NCI-H510A treated with DMSO at 0.1 percent for 48 hours (cell line): ENCODE measurements around the gene RNF135.
"Not testable (repeated sequence)": the region's sequence is repeated elsewhere in the genome, so short reads cannot be mapped to it uniquely, and the experiment has no call there.

ENCODE experiments used
- DNase-seq: peaks from one replicate; lab custom pipeline; 2025; lab: John Stamatoyannopoulos, UW

RNF135 gene, protein sequence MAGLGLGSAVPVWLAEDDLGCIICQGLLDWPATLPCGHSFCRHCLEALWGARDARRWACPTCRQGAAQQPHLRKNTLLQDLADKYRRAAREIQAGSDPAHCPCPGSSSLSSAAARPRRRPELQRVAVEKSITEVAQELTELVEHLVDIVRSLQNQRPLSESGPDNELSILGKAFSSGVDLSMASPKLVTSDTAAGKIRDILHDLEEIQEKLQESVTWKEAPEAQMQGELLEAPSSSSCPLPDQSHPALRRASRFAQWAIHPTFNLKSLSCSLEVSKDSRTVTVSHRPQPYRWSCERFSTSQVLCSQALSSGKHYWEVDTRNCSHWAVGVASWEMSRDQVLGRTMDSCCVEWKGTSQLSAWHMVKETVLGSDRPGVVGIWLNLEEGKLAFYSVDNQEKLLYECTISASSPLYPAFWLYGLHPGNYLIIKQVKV

DNA sequence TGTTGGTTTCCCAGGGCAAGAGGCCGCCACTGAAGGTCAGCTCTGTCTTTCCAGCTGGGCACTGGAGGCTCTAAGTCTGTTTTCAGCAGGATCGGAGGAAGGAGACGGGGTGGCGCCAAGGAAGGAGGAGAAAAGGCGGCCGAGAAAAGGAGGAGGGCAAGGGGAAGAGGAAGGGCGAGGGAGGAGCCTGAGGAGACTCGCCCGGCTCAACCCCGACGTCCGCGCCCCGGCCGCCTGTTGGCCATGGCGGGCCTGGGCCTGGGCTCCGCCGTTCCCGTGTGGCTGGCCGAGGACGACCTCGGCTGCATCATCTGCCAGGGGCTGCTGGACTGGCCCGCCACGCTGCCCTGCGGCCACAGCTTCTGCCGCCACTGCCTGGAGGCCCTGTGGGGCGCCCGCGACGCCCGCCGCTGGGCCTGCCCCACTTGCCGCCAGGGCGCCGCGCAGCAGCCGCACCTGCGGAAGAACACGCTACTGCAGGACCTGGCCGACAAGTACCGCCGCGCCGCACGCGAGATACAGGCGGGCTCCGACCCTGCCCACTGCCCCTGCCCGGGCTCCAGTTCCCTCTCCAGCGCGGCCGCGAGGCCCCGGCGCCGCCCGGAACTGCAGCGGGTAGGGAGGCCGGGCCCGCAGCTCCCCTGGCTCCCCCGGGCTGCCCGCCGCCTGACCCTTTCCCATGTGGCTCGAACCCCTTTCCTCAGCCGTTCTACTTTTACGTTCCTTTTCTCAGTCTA, at the start of gene RNF135:
TSS of gene RNF135 (plus strand) at position 209 of the 737 bp plus-strand sequence. CDS start at position 244, 35 bp downstream.
- peak; percentile 94 for DNase-seq

DNA sequence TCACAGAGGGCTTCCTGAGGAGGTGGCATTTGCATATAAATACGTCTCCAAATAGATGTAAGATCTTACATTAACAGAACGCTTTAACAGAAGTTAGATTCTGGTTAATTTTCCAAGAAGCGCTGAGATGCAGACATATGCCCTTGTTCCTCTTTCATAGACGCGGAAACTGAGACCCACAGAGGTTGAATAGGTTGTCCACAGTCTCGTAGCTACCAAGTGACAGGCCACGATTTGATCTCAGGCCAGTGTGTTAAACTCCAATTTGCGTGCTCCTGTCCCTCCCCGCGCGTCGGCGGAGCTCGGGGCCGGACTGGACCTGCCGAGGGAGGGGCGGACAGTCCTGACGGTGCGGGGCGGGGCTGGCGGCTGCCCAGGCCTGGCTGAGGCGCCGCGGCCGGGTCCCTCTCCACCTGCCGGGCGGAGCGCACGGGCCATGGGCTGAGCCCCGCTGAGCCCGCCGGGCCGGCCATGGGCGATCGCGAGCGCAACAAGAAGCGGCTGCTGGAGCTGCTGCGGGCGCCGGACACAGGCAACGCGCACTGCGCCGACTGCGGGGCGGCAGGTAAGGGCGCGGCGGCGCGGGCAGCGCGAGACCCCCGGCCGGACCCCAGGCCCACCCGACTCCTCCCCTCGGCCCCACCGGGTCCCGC, 49.2 kb upstream of the RNF135 start, which contains the start of gene ADAP2:
TSS of gene ADAP2 (plus strand) at position 402 of the 653 bp plus-strand sequence. CDS start at position 472, 70 bp downstream.
- DNase-seq, result peak; percentile 64

DNA sequence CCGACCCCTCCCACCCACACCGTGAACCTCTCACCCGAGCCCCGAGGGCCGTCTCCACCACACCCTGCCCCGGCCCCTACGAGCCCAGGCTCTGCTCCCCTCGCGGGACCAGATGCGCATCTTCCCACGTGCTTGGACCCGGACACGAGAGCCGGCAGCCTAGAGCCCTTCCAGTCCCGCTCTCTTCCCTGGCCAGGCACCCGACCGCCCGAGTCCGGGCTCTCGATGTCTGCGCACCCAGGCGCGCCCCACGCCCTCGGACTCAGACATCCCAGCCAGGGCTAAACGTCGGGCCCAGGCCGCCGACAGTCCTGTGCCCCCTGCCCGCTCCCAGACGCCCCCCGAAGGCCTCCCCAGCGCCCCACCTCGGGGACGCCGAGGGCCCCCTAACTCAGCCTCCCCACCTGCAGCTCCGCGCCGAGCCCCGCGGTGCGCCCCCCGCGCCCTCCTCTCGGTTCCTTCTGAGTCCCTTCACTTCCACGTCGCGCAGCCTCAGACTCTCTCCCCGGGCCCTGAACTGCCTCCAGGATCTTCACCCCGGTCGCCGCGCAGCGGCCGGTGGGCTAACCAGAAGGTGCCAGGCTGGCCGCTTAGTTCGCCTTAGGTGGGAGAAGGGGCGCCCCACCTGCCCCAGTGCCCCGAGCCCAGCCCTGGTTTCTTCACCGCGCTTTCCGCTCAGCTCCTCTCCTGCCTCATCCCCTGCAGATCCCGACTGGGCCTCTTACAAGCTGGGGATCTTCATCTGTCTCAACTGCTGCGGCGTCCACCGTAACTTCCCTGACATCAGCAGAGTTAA, 48.4 kb upstream of the RNF135 start:
- DNase-seq, result no peak

DNA sequence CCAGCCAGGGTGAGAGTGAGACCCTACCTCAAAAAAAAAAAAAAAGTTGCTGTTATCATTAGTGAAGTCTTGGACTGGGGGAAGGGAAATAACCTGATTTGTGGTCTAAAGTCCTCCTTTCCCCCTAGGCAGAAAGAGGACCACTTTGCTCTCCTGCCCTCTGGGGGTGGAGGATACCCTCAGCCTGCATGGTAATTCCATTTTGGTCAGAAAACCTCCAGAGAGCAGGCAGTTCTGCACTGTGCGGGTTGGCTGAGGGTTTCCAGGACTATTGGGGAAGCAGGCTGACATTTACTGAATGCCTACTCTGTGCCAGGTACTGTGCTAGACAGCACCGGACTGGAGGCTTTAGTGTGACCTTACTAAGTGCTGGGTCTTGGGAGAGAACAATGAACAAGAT, 46.5 kb upstream of the RNF135 start:
- DNase-seq, result no peak

DNA sequence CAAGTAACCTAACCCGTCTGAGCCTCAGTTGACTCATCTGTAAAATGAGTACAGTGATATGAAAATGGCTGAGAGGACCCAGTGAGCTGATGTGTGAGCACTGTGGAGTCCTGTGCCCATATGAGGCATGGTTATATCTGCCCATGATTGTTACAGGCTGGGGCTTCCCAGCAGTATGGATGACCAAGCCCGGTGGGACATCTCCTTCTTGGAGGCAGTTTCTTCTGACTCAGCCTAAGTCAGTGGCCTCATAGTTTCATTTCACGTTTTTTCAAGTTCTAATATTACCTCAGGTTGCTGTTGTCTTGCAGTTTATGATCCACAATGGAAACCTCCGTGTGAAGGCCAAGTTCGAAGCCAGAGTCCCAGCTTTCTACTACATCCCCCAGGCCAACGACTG, 44.3 kb upstream of the RNF135 start:
- DNase-seq, result no peak

DNA sequence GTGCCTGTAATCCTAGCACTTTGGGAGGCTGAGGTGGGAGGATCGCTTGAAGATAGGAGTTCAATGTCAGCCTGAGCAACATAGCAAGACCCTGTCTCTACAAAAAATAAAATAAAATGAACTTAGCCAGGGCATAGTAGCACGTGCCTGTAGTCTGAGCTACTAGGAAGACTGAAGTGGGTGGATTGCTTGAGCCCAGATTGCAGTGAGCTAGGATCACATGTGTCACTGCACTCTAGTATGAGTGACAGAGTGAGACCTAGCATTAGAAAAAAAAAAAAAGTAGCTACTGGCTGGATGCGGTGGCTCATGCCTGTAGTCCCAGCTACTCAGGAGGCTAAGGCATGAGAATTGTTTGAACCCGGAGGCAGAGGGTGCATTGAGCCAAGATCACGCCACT, 43.1 kb upstream of the RNF135 start:
- DNase-seq, result no peak

DNA sequence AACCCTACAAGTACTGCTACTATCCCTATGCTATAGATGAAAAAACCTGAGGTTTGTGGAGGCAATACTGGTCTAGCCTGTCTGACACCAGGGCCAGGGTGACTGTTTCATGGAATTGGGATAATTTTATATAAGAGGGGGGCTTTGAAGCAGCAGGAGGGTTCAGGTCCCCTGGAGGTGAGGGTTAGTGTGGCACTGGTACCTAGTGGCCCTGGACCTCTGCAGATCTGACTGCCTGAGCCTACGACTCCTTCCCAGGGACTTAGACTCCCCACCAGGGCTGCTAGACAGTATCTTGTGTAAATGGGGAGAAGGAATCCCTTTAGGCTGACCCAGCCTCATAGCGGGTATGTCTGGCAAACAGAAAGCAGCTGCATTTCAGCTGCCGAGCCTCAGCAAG, 42.3 kb upstream of the RNF135 start:
- DNase-seq, result no peak

DNA sequence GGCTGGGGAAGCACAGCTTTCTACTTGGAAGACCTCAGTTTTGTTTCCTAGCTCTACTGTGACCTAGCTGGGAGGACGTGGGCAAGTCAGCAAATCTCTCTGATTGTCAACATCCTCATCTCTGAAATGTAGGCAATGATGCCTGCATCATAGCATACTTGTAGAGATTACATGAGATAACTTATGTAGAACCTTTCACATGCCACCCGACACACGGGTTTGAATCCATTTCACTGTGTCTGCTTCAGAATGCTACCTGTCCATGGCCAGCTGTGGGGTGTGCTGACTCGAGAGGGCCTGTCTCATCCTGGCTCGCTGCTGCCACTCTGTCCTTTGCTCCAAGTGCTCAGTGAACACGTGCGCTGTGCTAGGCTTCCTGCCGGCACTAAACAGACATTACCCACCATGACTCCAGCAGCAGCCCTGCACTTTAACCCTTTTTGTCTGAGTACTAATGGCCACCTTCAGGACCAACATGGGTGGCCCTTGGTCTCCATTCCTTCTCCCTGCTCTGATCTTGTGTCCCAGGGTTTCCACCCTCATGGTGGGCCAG, 41.7 kb upstream of the RNF135 start:
- no peak for DNase-seq

DNA sequence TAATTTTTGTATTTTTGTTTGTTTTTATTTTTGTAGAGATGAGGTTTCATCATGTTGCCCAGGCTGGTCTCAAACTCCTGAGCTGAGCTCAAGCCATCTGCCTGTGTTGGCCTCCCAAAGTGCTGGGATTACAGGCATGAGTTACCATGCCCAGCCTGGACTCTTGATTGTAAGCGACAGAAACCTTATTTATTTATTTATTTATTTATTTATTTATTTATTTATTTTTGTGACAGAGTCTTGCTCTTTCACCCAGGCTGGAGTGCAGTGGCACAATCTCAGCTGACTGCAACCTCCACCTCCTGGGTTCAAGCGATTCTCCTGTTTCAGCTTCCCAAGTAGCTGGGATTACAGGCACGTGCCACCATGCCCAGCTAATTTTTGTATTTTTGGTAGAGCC, 41.0 kb upstream of the RNF135 start:
- DNase-seq, result not testable (repeated sequence)

DNA sequence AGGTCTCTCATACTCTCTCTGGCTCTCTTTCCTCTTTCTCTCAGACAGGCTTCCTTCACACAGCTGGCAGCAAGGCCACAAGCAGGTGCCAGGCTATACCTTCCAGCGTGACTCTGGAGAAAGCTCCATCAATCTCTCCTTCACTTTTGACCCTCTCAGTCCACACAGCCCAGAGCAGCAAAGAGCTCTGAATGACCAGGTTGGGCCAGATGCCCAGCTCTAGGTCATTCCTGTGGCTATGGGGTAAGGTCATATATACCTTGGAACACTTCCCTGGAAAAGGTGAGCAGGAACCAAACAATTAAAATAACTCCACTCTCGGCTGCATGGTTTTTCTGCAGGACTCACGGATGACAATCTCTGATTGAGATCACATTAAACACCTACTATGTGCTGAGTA, 40.3 kb upstream of the RNF135 start:
- DNase-seq, result no peak

DNA sequence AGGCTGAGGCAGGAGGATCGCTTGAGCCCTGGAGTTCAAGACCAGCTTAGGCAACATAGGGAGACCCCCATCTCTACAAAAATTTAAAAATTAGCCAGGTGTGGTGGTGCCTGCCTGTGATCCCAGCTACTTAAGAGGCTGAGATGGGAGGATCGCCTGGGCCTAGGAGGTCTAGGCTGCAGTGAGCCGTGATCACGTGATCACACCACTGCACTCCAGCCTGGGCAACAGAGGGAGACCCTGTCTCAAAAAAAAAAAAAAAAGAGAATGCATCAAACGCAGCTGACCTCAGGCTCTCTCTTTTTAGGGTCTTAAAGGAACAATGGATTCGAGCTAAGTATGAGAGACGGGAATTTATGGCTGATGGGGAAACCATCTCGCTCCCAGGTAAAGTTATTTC, 39.3 kb upstream of the RNF135 start:
- not testable (repeated sequence) for DNase-seq

DNA sequence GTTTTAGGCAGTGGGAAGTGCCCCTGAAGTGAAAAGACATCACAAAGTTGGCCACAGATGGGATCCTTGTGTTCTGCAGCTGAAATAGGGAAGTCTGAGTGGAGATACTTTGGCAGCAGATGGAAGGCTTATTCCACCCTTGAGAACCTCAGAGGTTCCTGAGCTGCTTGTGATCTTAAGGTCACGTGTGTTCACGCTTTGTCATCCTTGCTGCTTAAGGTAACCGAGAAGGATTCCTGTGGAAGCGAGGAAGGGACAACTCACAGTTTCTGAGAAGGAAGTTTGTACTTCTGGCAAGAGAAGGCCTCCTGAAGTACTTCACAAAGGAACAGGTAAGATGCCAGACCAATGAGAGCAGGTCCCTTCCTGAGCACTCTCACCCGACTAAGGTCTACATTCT, 36.9 kb upstream of the RNF135 start:
- no peak for DNase-seq

DNA sequence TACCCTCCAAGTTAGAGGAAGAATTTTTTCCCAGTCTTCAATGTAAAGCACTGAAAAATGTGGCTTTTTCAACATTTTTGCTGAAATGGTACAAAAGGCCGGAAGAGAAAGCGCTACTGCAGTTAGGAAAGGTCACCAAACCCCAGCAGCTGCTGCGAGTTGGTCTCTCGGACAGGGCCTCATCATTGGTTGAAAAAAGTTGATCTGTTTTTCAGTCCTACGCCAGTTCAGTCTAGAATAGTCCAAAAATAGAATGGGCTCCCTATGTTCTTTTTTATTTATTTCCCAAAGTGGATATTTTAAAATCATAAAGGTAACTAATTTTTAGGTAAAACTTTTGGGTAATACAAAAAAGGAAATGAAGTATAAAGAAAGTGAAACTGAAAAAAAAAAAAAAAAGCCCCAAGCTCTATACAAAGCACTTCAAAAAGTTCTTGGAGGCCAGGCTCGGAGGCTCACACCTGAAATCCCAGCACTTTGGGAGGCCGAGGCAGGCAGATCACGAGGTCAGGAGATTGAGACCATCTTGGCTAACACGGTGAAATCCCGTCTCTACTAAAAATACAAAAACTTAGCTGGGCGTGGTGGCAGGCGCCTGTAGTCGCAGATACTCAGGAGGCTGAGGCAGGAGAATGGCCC, 31.7 kb upstream of the RNF135 start:
- DNase-seq, result no peak

DNA sequence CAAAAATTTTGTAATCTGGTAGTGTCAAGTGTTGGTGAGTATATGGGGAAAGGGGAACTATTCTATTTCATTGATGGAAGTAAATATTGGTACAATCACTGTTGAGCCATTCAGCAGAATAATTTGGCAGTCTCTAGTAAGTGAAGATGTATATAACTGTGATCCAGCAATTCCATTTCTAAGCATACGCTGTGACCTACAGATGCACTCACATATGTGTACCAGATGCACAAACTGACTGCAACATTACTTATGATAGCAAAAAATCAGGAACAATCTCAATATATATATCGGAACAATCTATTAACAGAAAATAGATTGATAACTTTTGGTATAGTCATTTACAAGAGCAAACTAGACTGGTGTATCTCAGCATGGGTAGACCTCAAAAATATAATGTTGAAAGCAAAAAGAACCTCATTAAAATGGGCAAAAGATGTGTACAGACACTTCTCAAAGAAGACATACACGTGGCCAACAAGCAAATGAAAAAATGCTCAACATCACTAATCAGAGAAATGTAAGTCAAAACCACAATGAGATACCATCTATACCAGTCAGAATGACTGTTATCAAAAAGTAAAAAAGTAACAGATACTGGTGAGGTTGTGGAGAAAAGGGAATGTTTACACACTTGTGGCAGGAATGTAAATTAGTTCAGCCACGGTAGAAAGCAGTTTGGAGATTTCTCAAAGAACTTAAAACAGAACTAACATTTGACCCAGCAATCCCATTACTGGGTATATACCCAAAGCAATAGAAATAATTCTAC, 28.3 kb upstream of the RNF135 start:
- DNase-seq, result no peak

DNA sequence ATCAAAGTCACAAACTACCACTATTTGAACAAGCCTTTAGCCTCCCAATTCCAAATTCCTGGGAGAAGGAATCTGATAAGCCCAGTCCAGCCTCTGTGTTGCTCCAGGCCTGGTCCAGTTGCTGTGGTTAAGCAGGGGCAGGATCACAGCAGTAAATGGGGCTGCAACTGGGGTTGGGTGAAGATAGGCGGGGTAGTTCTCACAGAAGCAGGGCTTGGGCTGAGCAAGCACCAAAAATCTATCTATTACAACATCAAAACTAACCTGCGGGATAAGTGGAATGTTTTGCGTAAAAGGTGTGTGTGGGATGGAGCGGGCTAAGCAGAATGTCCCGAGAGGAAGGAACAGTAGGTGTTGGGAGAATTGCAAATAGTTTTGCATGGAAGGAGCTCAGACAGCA, 23.0 kb upstream of the RNF135 start:
- no peak for DNase-seq

DNA sequence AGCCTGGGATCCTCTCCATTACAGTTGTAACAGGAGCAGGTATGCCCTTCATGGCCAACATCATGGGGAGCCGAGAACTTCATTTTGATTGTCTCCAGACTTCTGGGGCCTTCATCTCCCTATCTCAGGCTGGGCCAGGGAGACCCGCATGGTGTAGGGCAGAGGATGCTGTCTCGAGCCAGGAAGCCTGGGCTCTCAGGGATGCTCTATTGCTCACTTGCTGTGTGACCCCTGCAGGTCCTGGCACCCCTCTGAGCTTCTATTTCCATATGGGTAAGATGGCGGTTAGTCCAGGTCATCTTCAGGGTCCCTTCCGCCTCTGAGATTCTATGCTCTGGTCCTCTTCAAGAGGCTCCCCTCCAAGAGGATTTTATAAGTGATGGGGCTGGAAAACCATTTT, 20.6 kb upstream of the RNF135 start:
- DNase-seq, result no peak

DNA sequence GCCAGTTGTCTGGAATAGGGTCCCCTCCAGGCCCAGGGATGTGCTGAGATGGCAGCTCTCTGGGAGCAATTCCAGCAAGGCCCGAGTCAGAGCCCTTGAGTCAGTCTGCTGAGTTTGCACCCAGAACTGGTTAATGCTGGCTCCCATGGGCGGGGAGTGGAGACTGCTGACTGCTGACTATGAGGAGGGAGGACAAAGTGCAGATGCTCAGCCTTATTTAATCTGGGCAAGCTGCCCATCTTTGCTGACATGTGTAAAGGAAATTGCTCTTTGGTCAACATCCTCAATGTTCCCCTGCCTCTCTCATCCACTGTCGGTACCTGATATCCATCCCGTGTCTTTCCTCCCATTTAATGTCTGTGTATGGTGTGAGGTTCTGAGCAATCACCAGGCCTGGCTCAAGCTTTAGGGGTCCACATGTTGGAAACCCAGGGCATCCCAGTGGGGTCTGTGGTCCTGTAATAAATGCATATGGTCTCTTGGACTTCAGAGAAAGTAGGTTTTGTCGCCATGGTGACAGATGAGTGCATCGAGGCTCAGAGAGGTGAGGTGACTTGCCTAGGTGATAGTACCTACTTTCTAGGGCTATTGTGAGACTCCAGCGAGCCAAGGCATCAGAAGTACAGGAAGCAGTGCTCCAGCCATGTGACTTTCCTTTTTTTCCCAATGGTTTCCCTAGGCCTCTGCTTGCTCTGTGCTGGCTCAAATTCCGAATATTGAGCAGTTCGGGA, 20.0 kb upstream of the RNF135 start:
- peak; percentile 97 for DNase-seq

DNA sequence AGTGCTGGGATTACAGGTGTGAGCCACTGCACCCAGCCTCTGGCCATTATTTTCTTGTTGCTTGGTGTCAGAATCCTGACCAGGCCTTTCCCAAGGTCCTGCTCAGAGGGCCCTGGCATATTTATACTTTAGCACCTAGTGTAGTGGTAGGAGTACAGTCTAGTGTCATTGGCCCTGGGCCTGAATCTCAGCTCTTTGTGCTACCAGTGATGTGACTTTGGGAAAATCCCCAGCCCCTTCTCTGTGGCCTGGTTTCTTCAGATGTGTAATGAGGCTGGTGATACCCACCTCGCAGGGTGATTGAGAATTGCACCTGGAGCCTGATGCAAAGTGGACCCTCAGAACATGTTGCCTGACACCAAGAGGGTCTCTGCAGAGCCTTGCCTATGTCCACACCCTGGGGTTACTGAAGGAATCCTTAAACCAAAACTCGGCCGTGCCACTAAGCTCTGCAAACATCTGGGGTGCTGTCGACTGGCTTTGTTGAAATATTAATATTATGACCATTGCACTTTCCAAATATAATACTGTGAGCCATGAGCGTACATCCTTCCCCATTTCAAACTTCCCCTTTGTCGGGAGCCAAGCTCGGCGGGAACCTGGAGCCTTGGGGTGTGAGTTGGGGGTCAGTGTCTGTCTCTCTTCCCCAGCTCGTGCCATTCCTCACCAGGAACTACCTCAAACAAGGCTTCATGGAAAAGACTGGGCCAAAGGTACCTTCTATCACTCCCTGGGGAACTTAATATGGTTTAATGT, 18.0 kb upstream of the RNF135 start:
- DNase-seq, result no peak
